Measurements from ENCODE around the gene COPS8. TPM values are rescaled to one million over a fixed set of nuclear protein-coding genes. Genes with fewer than 3 reads are reported as not detected.

Gene COPS8
- total and polyA plus RNA-seq, 7 donors: 24.7 to 95.6 (median 59.1) TPM

DNA sequence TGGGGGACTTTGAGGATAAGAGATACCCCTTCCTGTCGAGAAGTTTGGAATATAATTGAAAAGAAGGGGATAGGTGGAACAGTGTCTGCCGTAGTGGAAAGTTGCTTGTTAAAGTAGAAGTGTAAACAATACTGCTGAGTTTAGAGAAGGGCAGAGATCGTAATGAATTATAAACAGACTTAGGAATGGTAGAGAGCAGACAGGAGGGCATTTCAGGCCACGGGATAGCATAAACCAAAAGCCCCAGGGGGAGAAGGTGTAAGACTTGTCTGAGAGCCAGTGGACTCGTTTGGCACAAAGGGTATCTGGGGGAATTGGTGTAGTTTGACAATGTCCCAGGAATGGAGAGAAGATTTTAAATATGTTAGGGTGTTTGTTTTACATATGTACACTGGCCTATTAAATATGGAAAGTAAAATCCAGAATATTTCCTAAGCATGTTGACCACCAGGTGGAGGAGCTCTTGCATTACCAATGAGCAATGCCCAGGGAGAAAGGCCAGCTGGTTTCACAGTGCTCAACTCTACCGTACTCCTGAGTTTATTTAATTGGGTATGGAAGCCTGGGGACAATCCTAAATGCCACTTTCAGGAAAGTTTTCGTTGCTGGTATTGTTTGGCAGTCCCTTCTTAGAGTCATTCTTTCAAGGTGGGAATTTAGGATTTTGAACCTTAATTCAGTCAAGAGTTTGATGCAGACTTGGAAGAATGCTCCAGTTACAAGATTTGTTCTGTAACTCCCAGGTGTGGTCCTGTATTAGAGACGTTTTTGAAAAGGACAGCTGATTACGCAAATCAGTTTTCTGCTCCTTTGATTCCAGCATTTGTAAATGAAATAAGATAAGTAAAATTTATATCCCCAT, 7.5 kb downstream of the COPS8 start:
- Histone ChIP-seq H3K4me3 (no peak overlapping the region), H3K27me3 (no peaks in the 10 kb centered on the region), H3K9me3 (no peaks in the 10 kb centered on the region), H3K27ac (peak overlapping the region; percentile 68 to 82 (median 80)), H3K4me1 (peaks cover 0 to 57% (median 29%) of the 10 kb centered on the region in 4 donors), H3K36me3 (peaks cover 9 to 68% (median 16%) of the 10 kb centered on the region in 4 donors)
- intact Hi-C loops (cut with DNase I): loop anchor here (1.0 to 5.0 kb wide), 3 partner anchors 317 to 479 kb away; no protein-coding TSS in a partner anchor
- WGBS, 2 donors: 55 to 67% methylated on average over 9 of the region's 9 CpGs
- DNase-seq: peak; percentile 88
- TF ChIP-seq POLR2A (IDR thresholded peaks at IDR 0.05) (no peak), EP300 (IDR thresholded peaks at IDR 0.05) (peak in 2 of 4 donors; percentile 37 to 51), CTCF (IDR thresholded peaks at IDR 0.05) (peak; percentile 55 to 81 (median 68)), POLR2AphosphoS5 (IDR thresholded peaks at IDR 0.05) (peak in 2 of 4 donors; percentile 33 to 49)

- H3K27ac ChIP-seq: peak overlapping the region in 3 of 4 donors; percentile 21 to 82 (median 25)
- TF ChIP-seq EP300 (IDR thresholded peaks at IDR 0.05) (no peak), CTCF (IDR thresholded peaks at IDR 0.05) (no peak)
- WGBS, 2 donors: 75 to 87% methylated on average over 4 of the region's 4 CpGs
- intact Hi-C loops (cut with DNase I): no loop called here
- no peaks in the 10 kb centered on the region for H3K27me3 ChIP-seq
- peaks cover 0 to 51% (median 29%) of the 10 kb centered on the region in 4 donors for H3K4me1 ChIP-seq
- H3K4me3 ChIP-seq: no peak overlapping the region
- no peaks in the 10 kb centered on the region for H3K9me3 ChIP-seq
- DNase-seq: no peak
- peaks cover 9 to 70% (median 31%) of the 10 kb centered on the region in 4 donors for H3K36me3 ChIP-seq
Observed at GRCh38 chr2:237096201-237096600, 10.5 kb downstream of the COPS8 start.

GRCh38 chr2:237096911-237097310, 11.2 kb downstream of the COPS8 start:
- TF ChIP-seq POLR2AphosphoS5 (IDR thresholded peaks at IDR 0.05) (no peak), EP300 (IDR thresholded peaks at IDR 0.05) (no peak), POLR2A (IDR thresholded peaks at IDR 0.05) (no peak), CTCF (IDR thresholded peaks at IDR 0.05) (no peak)
- Histone ChIP-seq H3K27ac (peak overlapping the region in 2 of 4 donors; percentile 21 to 82), H3K9me3 (no peaks in the 10 kb centered on the region), H3K27me3 (no peaks in the 10 kb centered on the region), H3K4me3 (no peak overlapping the region), H3K4me1 (peaks cover 0 to 44% (median 24%) of the 10 kb centered on the region in 4 donors), H3K36me3 (peaks cover 9 to 77% (median 31%) of the 10 kb centered on the region in 4 donors)
- WGBS, 2 donors: 90 to 96% methylated on average over 4 of the region's 4 CpGs
- intact Hi-C loops (cut with DNase I): no loop called here
- no peak for DNase-seq

- intact Hi-C loops (cut with DNase I): no loop called here
- H3K4me3 ChIP-seq: no peak overlapping the region
- H3K27me3 ChIP-seq: no peaks in the 10 kb centered on the region
- TF ChIP-seq CTCF (IDR thresholded peaks at IDR 0.05) (no peak), POLR2AphosphoS5 (IDR thresholded peaks at IDR 0.05) (no peak), EP300 (IDR thresholded peaks at IDR 0.05) (no peak), POLR2A (IDR thresholded peaks at IDR 0.05) (no peak)
- peaks cover 0 to 39% (median 19%) of the 10 kb centered on the region in 4 donors for H3K4me1 ChIP-seq
- H3K27ac ChIP-seq: peak overlapping the region in 2 of 4 donors; percentile 23 to 82
- DNase-seq: no peak
- H3K9me3 ChIP-seq: no peaks in the 10 kb centered on the region
- WGBS, 2 donors: 92 to 93% methylated on average over 2 of the region's 2 CpGs
- peaks cover 9 to 81% (median 31%) of the 10 kb centered on the region in 4 donors for H3K36me3 ChIP-seq
Observed at GRCh38 chr2:237097326-237097910, 11.7 kb downstream of the COPS8 start.

All from sigmoid colon (tissue), 7 donors.